HEK293T (cell line): Measurements from ENCODE around the gene TMEM135.

Source experiments
- ARNT ChIP-seq: fragments of 450-650 bp; IDR thresholded peaks from 2 replicates; pipeline ENCODE4 v1.6.1; 2017; ENCODE audit warnings: mild to moderate bottlenecking
- BHLHE40 ChIP-seq: fragments of 450-650 bp; IDR thresholded peaks from 2 replicates; pipeline ENCODE4 v1.6.1; 2016; ENCODE audit warnings: mild to moderate bottlenecking, moderate library complexity, borderline replicate concordance
- CTBP1 ChIP-seq: fragments of 450-650 bp; IDR thresholded peaks from 2 replicates; pipeline ENCODE4 v1.6.1; 2016; ENCODE audit warnings: borderline replicate concordance
- ELF4 ChIP-seq: fragments of 450-650 bp; IDR thresholded peaks from 2 replicates; pipeline ENCODE4 v1.6.1; 2017; ENCODE audit warnings: antibody characterized with exemption
- FOXA1 ChIP-seq: fragments of 450-650 bp; IDR thresholded peaks from 2 replicates; pipeline ENCODE4 v1.6.1; 2016; ENCODE audit warnings: mild to moderate bottlenecking
- FOXK2 ChIP-seq: fragments of 450-650 bp; IDR thresholded peaks from 2 replicates; pipeline ENCODE4 v1.6.1; 2016; ENCODE audit warnings: mild to moderate bottlenecking
- FOXM1 ChIP-seq: fragments of 450-650 bp; IDR thresholded peaks from 2 replicates; pipeline ENCODE4 v1.6.1; 2017; ENCODE audit warnings: mild to moderate bottlenecking, borderline replicate concordance
- L3MBTL2 ChIP-seq: fragments of 450-650 bp; conservative IDR thresholded peaks from 2 replicates; pipeline ENCODE4 v1.6.1; 2016; ENCODE audit warnings: mild to moderate bottlenecking
- LEF1 ChIP-seq: fragments of 450-650 bp; IDR thresholded peaks from 2 replicates; pipeline ENCODE4 v1.6.1; 2017; ENCODE audit warnings: mild to moderate bottlenecking, borderline replicate concordance
- NFRKB ChIP-seq: fragments of 450-650 bp; IDR thresholded peaks from 2 replicates; pipeline ENCODE4 v1.6.1; 2016; ENCODE audit warnings: mild to moderate bottlenecking, moderate library complexity
- SP1 ChIP-seq: fragments of 450-650 bp; IDR thresholded peaks from 2 replicates; pipeline ENCODE4 v1.6.1; 2017
- ZNF384 ChIP-seq: fragments of 450-650 bp; IDR thresholded peaks from 2 replicates; pipeline ENCODE4 v1.6.1; 2016

DNA sequence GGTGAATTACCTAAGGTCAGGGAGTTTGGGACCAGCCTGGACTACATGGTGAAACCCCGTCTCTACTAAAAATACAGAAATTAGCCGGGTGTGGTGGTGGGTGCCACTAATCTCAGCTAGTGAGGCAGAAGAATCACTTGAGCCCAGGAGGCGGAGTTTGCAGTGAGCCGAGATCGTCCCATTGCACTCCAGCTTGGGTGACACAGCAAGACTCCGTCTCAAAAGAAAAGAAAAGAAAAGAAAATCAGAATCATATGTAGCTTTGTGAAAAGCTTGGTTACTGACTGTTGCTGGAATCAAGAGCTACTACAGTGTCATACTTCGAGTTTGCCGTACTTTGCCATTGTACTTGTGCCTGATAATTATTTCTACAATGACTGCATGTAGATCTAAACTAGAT lies 4.2 kb upstream of the TMEM135 start:
- no peak for TF ChIP-seq NFRKB
- TF ChIP-seq ELF4, result no peak
- no peak for TF ChIP-seq FOXK2
- TF ChIP-seq L3MBTL2, result no peak
- TF ChIP-seq ZNF384, result no peak
- TF ChIP-seq BHLHE40, result no peak
- no peak for TF ChIP-seq ARNT
- no peak for TF ChIP-seq SP1
- no peak for TF ChIP-seq CTBP1
- no peak for TF ChIP-seq LEF1
- no peak for TF ChIP-seq FOXA1
- TF ChIP-seq FOXM1, result no peak
